Epithelial cell of proximal tubule (primary cell): ENCODE measurements around the gene CFAP46. TPM values are rescaled to one million over a fixed set of nuclear protein-coding genes. Genes with fewer than 3 reads are reported as not detected.

ENCODE experiments used
- DNase-seq: peaks from one replicate; pipeline ENCODE4 v3.0.0-alpha.2; 2011; ENCODE audit warnings: low read depth
- H3K4me3 ChIP-seq: 2 replicates; pipeline ENCODE4 v1.5.1; 2011; ENCODE audit warnings: low read depth, mild to moderate bottlenecking, low read length
- CTCF ChIP-seq: conservative IDR thresholded peaks from 2 replicates; pipeline ENCODE4 v1.5.1; 2012; ENCODE audit warnings: low read depth, mild to moderate bottlenecking, low read length
- total RNA-seq: library from RNA; depleted of rRNA; stranded (reverse); fragments of >200 nt; gene quantifications from 2 replicates; pipeline ENCODE4 v1.2.3, GENCODE V29; 2015

CFAP46 gene
- total RNA-seq, 1 donor from 2014 or later, result 2.2 TPM

- TF ChIP-seq CTCF, result no peak
- no peak for DNase-seq
Measured at GRCh38 chr10:132880128-132880981, 62.0 kb downstream of the CFAP46 start.

GRCh38 chr10:132879408-132880127, 62.8 kb downstream of the CFAP46 start:
- H3K4me3 ChIP-seq, result no peak overlapping the region
- no peak for TF ChIP-seq CTCF
- DNase-seq, result no peak

More at GRCh38 chr10:132880128-132880981, 62.0 kb downstream of the CFAP46 start:
- no peak overlapping the region for H3K4me3 ChIP-seq

GRCh38 chr10:132878730-132879407, 63.5 kb downstream of the CFAP46 start:
- no peak for DNase-seq
- no peak for TF ChIP-seq CTCF

GRCh38 chr10:132878091-132878729, 64.2 kb downstream of the CFAP46 start:
- no peak for DNase-seq
- H3K4me3 ChIP-seq, result no peak overlapping the region
- no peak for TF ChIP-seq CTCF

More at GRCh38 chr10:132878730-132879407, 63.5 kb downstream of the CFAP46 start:
- H3K4me3 ChIP-seq, result no peak overlapping the region

- DNase-seq, result no peak
- TF ChIP-seq CTCF, result no peak
- H3K4me3 ChIP-seq, result no peak overlapping the region
Measured at GRCh38 chr10:132877473-132877872, 64.9 kb downstream of the CFAP46 start.

- DNase-seq, result no peak
- TF ChIP-seq CTCF, result no peak
Measured at GRCh38 chr10:132876993-132877431, 65.4 kb downstream of the CFAP46 start.

More at GRCh38 chr10:132876993-132877431, 65.4 kb downstream of the CFAP46 start:
- H3K4me3 ChIP-seq, result no peak overlapping the region
